Measurements from ENCODE around the gene ADIPOQ.
"Not testable (repeated sequence)": the region's sequence is repeated elsewhere in the genome, so short reads cannot be mapped to it uniquely, and the experiment has no call there.

ADIPOQ gene

GRCh38 chr3:186842426-186843038, at the start of gene ADIPOQ:
ADIPOQ (plus strand) TSS chr3:186842710; CDS start chr3:186853059, 10,349 bp downstream.
- no peak for DNase-seq (ENCODE audit: low spot score)

- DNase-seq (ENCODE audit: low spot score) = no peak
Measured at GRCh38 chr3:186798239-186798874, 44.2 kb upstream of the ADIPOQ start.

- no peak for DNase-seq (ENCODE audit: low spot score)
Measured at GRCh38 chr3:186800285-186800684, 42.2 kb upstream of the ADIPOQ start.

GRCh38 chr3:186802701-186803100, 39.8 kb upstream of the ADIPOQ start:
- DNase-seq (ENCODE audit: low spot score) = no peak

GRCh38 chr3:186803447-186803846, 39.1 kb upstream of the ADIPOQ start:
- not testable (repeated sequence) for DNase-seq (ENCODE audit: low spot score)

- DNase-seq (ENCODE audit: low spot score) = peak; percentile 87
Measured at GRCh38 chr3:186806089-186807055, 36.1 kb upstream of the ADIPOQ start, which contains the start of gene RFC4. RFC4 (minus strand) TSS chr3:186806482; CDS start chr3:186804713, 1,769 bp downstream.

GRCh38 chr3:186807231-186807630, 35.3 kb upstream of the ADIPOQ start:
- DNase-seq (ENCODE audit: low spot score) = no peak

GRCh38 chr3:186810336-186810996, 32.0 kb upstream of the ADIPOQ start:
- no peak for DNase-seq (ENCODE audit: low spot score)

- not testable (repeated sequence) for DNase-seq (ENCODE audit: low spot score)
Measured at GRCh38 chr3:186811313-186811712, 31.2 kb upstream of the ADIPOQ start.

GRCh38 chr3:186814100-186814499, 28.4 kb upstream of the ADIPOQ start:
- DNase-seq (ENCODE audit: low spot score) = no peak

GRCh38 chr3:186815435-186815834, 27.1 kb upstream of the ADIPOQ start:
- DNase-seq (ENCODE audit: low spot score) = peak; percentile 72

- no peak for DNase-seq (ENCODE audit: low spot score)
Measured at GRCh38 chr3:186818516-186818915, 24.0 kb upstream of the ADIPOQ start.

- DNase-seq (ENCODE audit: low spot score) = no peak
Measured at GRCh38 chr3:186818956-186819355, 23.6 kb upstream of the ADIPOQ start.

GRCh38 chr3:186821429-186822387, 20.8 kb upstream of the ADIPOQ start:
- DNase-seq (ENCODE audit: low spot score) = peak; percentile 56

- DNase-seq (ENCODE audit: low spot score) = not testable (repeated sequence)
Measured at GRCh38 chr3:186822388-186822759, 20.1 kb upstream of the ADIPOQ start.

- no peak for DNase-seq (ENCODE audit: low spot score)
Measured at GRCh38 chr3:186823386-186823785, 19.1 kb upstream of the ADIPOQ start.

GRCh38 chr3:186824430-186825139, 17.9 kb upstream of the ADIPOQ start:
- no peak for DNase-seq (ENCODE audit: low spot score)

- no peak for DNase-seq (ENCODE audit: low spot score)
Measured at GRCh38 chr3:186825294-186825821, 17.2 kb upstream of the ADIPOQ start.

GRCh38 chr3:186825872-186826409, 16.6 kb upstream of the ADIPOQ start:
- DNase-seq (ENCODE audit: low spot score) = no peak
